ENCODE data around the gene MCM3AP. TPM values are rescaled to one million over a fixed set of nuclear protein-coding genes. Genes with fewer than 3 reads are reported as not detected.

The MCM3AP gene
- total RNA-seq, 1 donor from 2014 or later = 58.8 TPM

GRCh38 chr21:46307625-46308024 lies 22.2 kb upstream of the MCM3AP start:
- no peak overlapping the region for H3K27ac ChIP-seq (replicated peaks)
- intact Hi-C loops (cut with micrococcal nuclease) = no loop called here
- TF ChIP-seq CTCF (IDR thresholded peaks at IDR 0.05; ENCODE audit: borderline replicate concordance) = no peak
- no peaks in the 10 kb centered on the region for H3K9me3 ChIP-seq (replicated peaks)
- DNase-seq = no peak
- no peaks in the 10 kb centered on the region for H3K36me3 ChIP-seq
- no peaks in the 10 kb centered on the region for H3K4me1 ChIP-seq
- no peak overlapping the region for H3K4me3 ChIP-seq
- no peaks in the 10 kb centered on the region for H3K27me3 ChIP-seq (ENCODE audit: low read depth)

- Histone ChIP-seq H3K4me3 (no peak overlapping the region), H3K27ac (replicated peaks) (no peak overlapping the region), H3K9me3 (replicated peaks) (no peaks in the 10 kb centered on the region), H3K27me3 (ENCODE audit: low read depth) (no peaks in the 10 kb centered on the region), H3K4me1 (no peaks in the 10 kb centered on the region), H3K36me3 (peaks cover 7% of the 10 kb centered on the region)
- DNase-seq = no peak
- TF ChIP-seq CTCF (IDR thresholded peaks at IDR 0.05; ENCODE audit: borderline replicate concordance) = no peak
- intact Hi-C loops (cut with micrococcal nuclease) = no loop called here
These were observed 19.5 kb upstream of the MCM3AP start for GRCh38 chr21:46304955-46305354.

- Histone ChIP-seq H3K9me3 (replicated peaks) (no peaks in the 10 kb centered on the region), H3K27ac (replicated peaks) (no peak overlapping the region), H3K36me3 (peaks cover 7% of the 10 kb centered on the region), H3K4me3 (no peak overlapping the region), H3K4me1 (no peaks in the 10 kb centered on the region), H3K27me3 (ENCODE audit: low read depth) (no peaks in the 10 kb centered on the region)
- DNase-seq = no peak
- intact Hi-C loops (cut with micrococcal nuclease) = no loop called here
- no peak for TF ChIP-seq CTCF (IDR thresholded peaks at IDR 0.05; ENCODE audit: borderline replicate concordance)
These were observed 19.0 kb upstream of the MCM3AP start for GRCh38 chr21:46304437-46304836.

DNA sequence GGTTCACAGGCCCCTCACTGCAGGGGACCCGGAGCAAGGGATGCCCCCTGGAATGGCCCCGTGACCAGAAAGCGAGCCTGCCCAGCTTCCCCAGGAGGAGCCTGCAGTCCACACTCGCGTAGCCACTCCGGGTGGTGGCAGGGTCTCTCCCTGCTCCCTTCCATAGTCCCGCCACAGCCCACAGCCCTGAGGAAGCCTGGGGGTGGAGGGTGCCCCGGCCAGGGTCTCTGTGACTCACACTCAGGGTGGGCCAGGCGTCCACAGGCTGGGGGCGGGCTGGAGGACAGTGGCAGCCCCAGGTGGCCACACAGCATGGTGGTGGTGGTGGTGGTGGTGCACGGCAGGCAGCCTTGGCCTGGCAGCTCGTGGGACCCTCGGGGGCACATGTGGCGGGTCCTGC lies 16.3 kb upstream of the MCM3AP start:
- Histone ChIP-seq H3K4me3 (no peak overlapping the region), H3K27me3 (ENCODE audit: low read depth) (peaks cover 9% of the 10 kb centered on the region), H3K36me3 (peaks cover 7% of the 10 kb centered on the region), H3K27ac (replicated peaks) (no peak overlapping the region), H3K9me3 (replicated peaks) (no peaks in the 10 kb centered on the region), H3K4me1 (peaks cover 14% of the 10 kb centered on the region)
- intact Hi-C loops (cut with micrococcal nuclease) = no loop called here
- no peak for DNase-seq
- no peak for TF ChIP-seq CTCF (IDR thresholded peaks at IDR 0.05; ENCODE audit: borderline replicate concordance)

DNA sequence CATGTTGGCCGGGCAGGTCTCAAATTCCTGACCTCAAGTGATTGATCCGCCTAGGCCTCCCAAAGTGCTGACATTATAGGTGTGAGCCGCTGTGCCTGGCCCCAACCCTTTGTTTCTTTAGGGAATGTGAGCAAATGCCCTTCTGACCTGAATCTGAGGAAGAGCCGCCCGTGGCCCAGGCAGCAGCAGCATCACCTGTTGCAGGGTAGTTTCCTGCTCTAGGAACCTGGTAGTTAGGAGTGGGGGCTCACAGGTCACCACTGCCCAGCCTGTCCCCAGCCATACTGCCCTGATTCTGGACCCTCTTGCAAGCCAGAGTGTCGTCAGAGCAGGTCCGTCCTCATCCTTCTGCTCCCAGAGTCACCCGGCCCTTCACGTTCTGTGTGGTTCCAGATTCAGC lies 13.8 kb upstream of the MCM3AP start:
- peaks cover 9% of the 10 kb centered on the region for H3K27me3 ChIP-seq (ENCODE audit: low read depth)
- no peaks in the 10 kb centered on the region for H3K9me3 ChIP-seq (replicated peaks)
- DNase-seq = no peak
- intact Hi-C loops (cut with micrococcal nuclease) = no loop called here
- peaks cover 34% of the 10 kb centered on the region for H3K4me1 ChIP-seq
- no peak overlapping the region for H3K4me3 ChIP-seq
- no peak overlapping the region for H3K27ac ChIP-seq (replicated peaks)
- peaks cover 7% of the 10 kb centered on the region for H3K36me3 ChIP-seq
- no peak for TF ChIP-seq CTCF (IDR thresholded peaks at IDR 0.05; ENCODE audit: borderline replicate concordance)

Data from left ventricle myocardium inferior (tissue), 1 donor.